Upper lobe of left lung (tissue), 6 donors: ENCODE data around the gene NEDD4L. TPM values are rescaled to one million over a fixed set of nuclear protein-coding genes. Genes with fewer than 3 reads are reported as not detected.

Experiments
- ATAC-seq, 2 donors: fragments of 200-7000 bp; cut with Tn5 transposase; one replicate each; pipeline ENCODE4 v1.9.1; 2022; ENCODE audit warnings: mild to moderate bottlenecking in 2 of 2, moderate library complexity in 2 of 2; ENCODE audit not compliant: low FRiP score in 2 of 2
- DNase-seq, 2 donors: peaks; one replicate each; pipeline ENCODE4 v3.0.0-alpha.2; 2019 to 2020
- H3K27ac ChIP-seq, 4 donors: fragments of 200-600 bp; sonication (generic); one replicate each; pipeline ENCODE4 v1.5.1; 2016 to 2019
- H3K27me3 ChIP-seq, 4 donors: fragments of 200-600 bp; sonication (generic); one replicate each; pipeline ENCODE4 v1.5.1; 2017 to 2019
- H3K36me3 ChIP-seq, 4 donors: fragments of 200-600 bp; sonication (generic); one replicate each; pipeline ENCODE4 v1.5.1; 2016 to 2019
- H3K4me1 ChIP-seq, 4 donors: fragments of 200-600 bp; sonication (generic); one replicate each; pipeline ENCODE4 v1.5.1; 2018 to 2019
- H3K4me3 ChIP-seq, 4 donors: fragments of 200-600 bp; sonication (generic); one replicate each; pipeline ENCODE4 v1.5.1; 2017 to 2019; ENCODE audit warnings: mild to moderate bottlenecking in 2 of 4, moderate library complexity in 1 of 4
- H3K9me3 ChIP-seq, 4 donors: fragments of 200-600 bp; sonication (generic); one replicate each; pipeline ENCODE4 v1.5.1; 2018 to 2019
- CTCF ChIP-seq, 6 experiments: fragments of 450-650 bp in 4 of 6; fragments of 200-600 bp in 2 of 6; sonication (generic) in 2 of 6; IDR thresholded peaks; one replicate each; pipeline ENCODE4 v1.5.1; 2016 to 2019; ENCODE audit warnings: antibody characterized with exemption in 6 of 6
- EP300 ChIP-seq, 4 donors: sonication (generic); formaldehyde crosslinking; IDR thresholded peaks; one replicate each; pipeline ENCODE4 v1.5.1; 2017; ENCODE audit warnings: antibody characterized with exemption in 4 of 4, control low read depth in 2 of 4
- POLR2A ChIP-seq, 4 donors: fragments of 450-650 bp; IDR thresholded peaks; one replicate each; pipeline ENCODE4 v1.5.1; 2016 to 2017; ENCODE audit warnings: antibody characterized with exemption in 4 of 4, mild to moderate bottlenecking in 2 of 4
- POLR2AphosphoS5 ChIP-seq, 2 donors: sonication (generic); formaldehyde crosslinking; IDR thresholded peaks; one replicate each; pipeline ENCODE4 v1.5.1; 2017; ENCODE audit warnings: antibody characterized with exemption in 2 of 2
- WGBS, 2 donors: methylation state at CpG; one replicate each; pipeline ENCODE4 v1.1.5; 2017 to 2018; 5-methylcytosine and 5-hydroxymethylcytosine counted together
- total RNA-seq, 6 donors: library from RNA; depleted of rRNA in 4 of 6; stranded (reverse); fragments of >200 nt in 4 of 6; gene quantifications; one replicate each; pipeline versions ENCODE4 v1.1.0 to v1.2.1, GENCODE V29; 2016 to 2021
- donor health status: DM: no; HTN: no; CAD: no; lungs with moderate emphysema.
- donor health status: DM: no; HTN: yes; CAD: no; lungs with severe emphysema.

Gene NEDD4L
- total RNA-seq, 6 donors from 2014 or later, result 148 to 491 (median 300) TPM

GRCh38 chr18:58032233-58032632 is 11.8 kb upstream of the NEDD4L start:
- WGBS, 2 donors, result 80 to 82% methylated on average over 4 of the region's 4 CpGs
- no peak for ATAC-seq

DNA sequence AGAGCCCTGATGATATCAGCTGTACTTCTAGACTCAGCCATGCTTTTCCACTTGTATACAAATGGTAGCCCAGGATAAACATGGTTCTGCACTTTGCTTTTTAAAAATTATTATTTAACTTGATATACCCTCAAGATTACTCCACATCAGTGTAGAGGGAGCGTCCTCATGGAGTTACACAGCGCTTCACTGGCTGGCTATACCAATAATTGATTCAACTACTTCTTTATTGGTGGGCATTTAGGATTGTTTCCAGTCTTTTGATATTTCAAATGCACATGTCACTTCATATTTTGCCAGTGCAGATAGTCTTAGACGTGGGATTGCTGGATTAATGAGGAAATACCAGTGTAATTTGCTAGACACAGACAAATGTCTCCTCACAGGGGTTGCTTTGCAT is 10.8 kb upstream of the NEDD4L start:
- Histone ChIP-seq H3K27ac (no peak overlapping the region), H3K9me3 (no peaks in the 10 kb centered on the region), H3K36me3 (no peaks in the 10 kb centered on the region), H3K4me1 (no peaks in the 10 kb centered on the region), H3K4me3 (no peak overlapping the region), H3K27me3 (no peaks in the 10 kb centered on the region)
- TF ChIP-seq POLR2AphosphoS5 (IDR thresholded peaks at IDR 0.05) (no peak), CTCF (IDR thresholded peaks at IDR 0.05) (no peak), EP300 (IDR thresholded peaks at IDR 0.05) (no peak), POLR2A (IDR thresholded peaks at IDR 0.05) (no peak)
- WGBS, 2 donors, result 85 to 94% methylated on average over 3 of the region's 3 CpGs
- ATAC-seq (no peak), DNase-seq (no peak)

More at GRCh38 chr18:58032233-58032632, 11.8 kb upstream of the NEDD4L start:
- Histone ChIP-seq H3K4me1 (no peaks in the 10 kb centered on the region), H3K4me3 (no peak overlapping the region), H3K36me3 (no peaks in the 10 kb centered on the region), H3K9me3 (no peaks in the 10 kb centered on the region), H3K27ac (no peak overlapping the region), H3K27me3 (no peaks in the 10 kb centered on the region)
- no peak for DNase-seq
- TF ChIP-seq EP300 (IDR thresholded peaks at IDR 0.05), result no peak
- no peak for TF ChIP-seq POLR2AphosphoS5 (IDR thresholded peaks at IDR 0.05)
- no peak for TF ChIP-seq CTCF (IDR thresholded peaks at IDR 0.05)
- no peak for TF ChIP-seq POLR2A (IDR thresholded peaks at IDR 0.05)

GRCh38 chr18:58034370-58034769 is 9.7 kb upstream of the NEDD4L start:
- Histone ChIP-seq H3K4me1 (no peaks in the 10 kb centered on the region), H3K27me3 (no peaks in the 10 kb centered on the region), H3K36me3 (no peaks in the 10 kb centered on the region), H3K4me3 (no peak overlapping the region), H3K27ac (no peak overlapping the region), H3K9me3 (no peaks in the 10 kb centered on the region)
- 67 to 71% methylated on average over 2 of the region's 2 CpGs for WGBS, 2 donors
- no peak for TF ChIP-seq POLR2AphosphoS5 (IDR thresholded peaks at IDR 0.05)
- no peak for TF ChIP-seq EP300 (IDR thresholded peaks at IDR 0.05)
- TF ChIP-seq CTCF (IDR thresholded peaks at IDR 0.05), result no peak
- no peak for DNase-seq
- ATAC-seq, result no peak

- Histone ChIP-seq H3K4me3 (no peak overlapping the region), H3K27ac (no peak overlapping the region), H3K27me3 (no peaks in the 10 kb centered on the region), H3K36me3 (no peaks in the 10 kb centered on the region), H3K4me1 (no peaks in the 10 kb centered on the region), H3K9me3 (no peaks in the 10 kb centered on the region)
- ATAC-seq (no peak), DNase-seq (no peak)
- TF ChIP-seq CTCF (IDR thresholded peaks at IDR 0.05) (no peak), POLR2A (IDR thresholded peaks at IDR 0.05) (no peak), EP300 (IDR thresholded peaks at IDR 0.05) (no peak), POLR2AphosphoS5 (IDR thresholded peaks at IDR 0.05) (no peak)
These were observed 6.9 kb upstream of the NEDD4L start for GRCh38 chr18:58037163-58037562.

DNA sequence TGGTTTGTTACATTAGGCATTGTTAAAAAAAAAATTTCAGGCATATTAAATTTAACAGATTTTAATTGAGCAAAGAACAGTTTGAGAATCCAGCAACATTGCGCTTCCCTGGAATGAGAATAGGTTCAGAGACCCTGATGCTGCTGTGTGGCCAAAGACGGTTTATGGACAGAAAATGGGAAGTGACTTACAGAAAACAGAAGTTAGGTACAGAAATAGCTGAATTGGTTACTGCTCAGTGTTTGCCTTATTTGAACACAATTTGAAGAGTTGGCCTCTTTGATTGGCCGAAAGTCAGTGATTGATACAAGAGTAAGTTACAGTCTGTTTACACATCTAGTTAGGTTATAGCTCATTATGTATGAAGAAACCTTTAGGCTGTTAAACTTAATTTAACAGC is 6.0 kb upstream of the NEDD4L start:
- H3K4me3 ChIP-seq, result no peak overlapping the region
- peaks cover 0 to 5% (median 4%) of the 10 kb centered on the region in 4 donors for H3K4me1 ChIP-seq
- ATAC-seq (no peak), DNase-seq (no peak)
- no peaks in the 10 kb centered on the region for H3K27me3 ChIP-seq
- TF ChIP-seq EP300 (IDR thresholded peaks at IDR 0.05) (no peak), POLR2AphosphoS5 (IDR thresholded peaks at IDR 0.05) (no peak), CTCF (IDR thresholded peaks at IDR 0.05) (no peak), POLR2A (IDR thresholded peaks at IDR 0.05) (no peak)
- 59 to 69% methylated on average over 3 of the region's 3 CpGs for WGBS, 2 donors
- no peaks in the 10 kb centered on the region for H3K36me3 ChIP-seq
- H3K9me3 ChIP-seq, result no peaks in the 10 kb centered on the region
- H3K27ac ChIP-seq, result no peak overlapping the region
